Muscle layer of duodenum (tissue), 2 donors: ENCODE data around the gene FOCAD.
"Not testable (repeated sequence)": the region's sequence is repeated elsewhere in the genome, so short reads cannot be mapped to it uniquely, and the experiment has no call there.

Experiments
- H3K27ac ChIP-seq: one replicate; pipeline ENCODE4 v1.7.0; 2013; ENCODE audit warnings: mild to moderate bottlenecking, low read length
- H3K27me3 ChIP-seq: one replicate; pipeline ENCODE4 v1.7.0; 2013; ENCODE audit warnings: low read depth, mild to moderate bottlenecking, control low read depth, low read length
- H3K36me3 ChIP-seq, 2 donors: one replicate each; pipeline ENCODE4 v1.7.0; 2013; ENCODE audit warnings: low read length in 2 of 2, control low read depth in 1 of 2, mild to moderate bottlenecking in 1 of 2; ENCODE audit not compliant: insufficient read depth in 2 of 2, control insufficient read depth in 1 of 2
- H3K4me1 ChIP-seq, 2 donors: one replicate each; pipeline ENCODE4 v1.7.0; 2013; ENCODE audit warnings: low read length in 2 of 2, mild to moderate bottlenecking in 2 of 2, control low read depth in 1 of 2, moderate library complexity in 1 of 2; ENCODE audit not compliant: insufficient read depth in 2 of 2, control insufficient read depth in 1 of 2
- H3K4me3 ChIP-seq, 2 donors: one replicate each; pipeline ENCODE4 v1.7.0; 2013; ENCODE audit warnings: low read length in 2 of 2, low read depth in 1 of 2, mild to moderate bottlenecking in 1 of 2
- H3K9me3 ChIP-seq, 2 donors: one replicate each; pipeline ENCODE4 v1.7.0; 2013; ENCODE audit warnings: low read length in 2 of 2, control low read depth in 1 of 2, mild to moderate bottlenecking in 1 of 2; ENCODE audit not compliant: control insufficient read depth in 1 of 2
- donor health status: healthy.

FOCAD gene

GRCh38 chr9:20658246-20658667, 25.8 kb upstream of the FOCAD start:
- not testable (repeated sequence) for H3K27ac ChIP-seq, H3K9me3 ChIP-seq, H3K27me3 ChIP-seq, H3K36me3 ChIP-seq
- Histone ChIP-seq H3K4me1 (peaks cover 0 to 17% of the 10 kb centered on the region in 2 donors), H3K4me3 (peak overlapping the region; percentile 66 to 69)

- no peaks in the 10 kb centered on the region for H3K27me3 ChIP-seq
- peaks cover 0 to 4% of the 10 kb centered on the region in 2 donors for H3K9me3 ChIP-seq
- no peaks in the 10 kb centered on the region for H3K36me3 ChIP-seq
- no peak overlapping the region for H3K27ac ChIP-seq
- H3K4me3 ChIP-seq = peak overlapping the region; percentile 66 to 69
- peaks cover 0 to 17% of the 10 kb centered on the region in 2 donors for H3K4me1 ChIP-seq
Measured at GRCh38 chr9:20658677-20659473, 25.2 kb upstream of the FOCAD start.

- Histone ChIP-seq H3K9me3 (peaks cover 0 to 4% of the 10 kb centered on the region in 2 donors), H3K27ac (no peak overlapping the region), H3K27me3 (no peaks in the 10 kb centered on the region), H3K4me3 (peak overlapping the region; percentile 23 to 66), H3K36me3 (no peaks in the 10 kb centered on the region), H3K4me1 (peaks cover 0 to 17% of the 10 kb centered on the region in 2 donors)
Measured at GRCh38 chr9:20659474-20659967, 24.5 kb upstream of the FOCAD start.

GRCh38 chr9:20662156-20662555, 21.9 kb upstream of the FOCAD start:
- H3K9me3 ChIP-seq = no peaks in the 10 kb centered on the region
- H3K4me1 ChIP-seq = peaks cover 0 to 17% of the 10 kb centered on the region in 2 donors
- no peaks in the 10 kb centered on the region for H3K27me3 ChIP-seq
- H3K36me3 ChIP-seq = no peaks in the 10 kb centered on the region
- H3K4me3 ChIP-seq = no peak overlapping the region
- H3K27ac ChIP-seq = no peak overlapping the region

GRCh38 chr9:20663133-20663532, 20.9 kb upstream of the FOCAD start:
- H3K4me1 ChIP-seq = peaks cover 0 to 17% of the 10 kb centered on the region in 2 donors

GRCh38 chr9:20664501-20664900, 19.6 kb upstream of the FOCAD start:
- no peaks in the 10 kb centered on the region for H3K36me3 ChIP-seq
- H3K4me1 ChIP-seq = peaks cover 0 to 8% of the 10 kb centered on the region in 2 donors
- no peaks in the 10 kb centered on the region for H3K9me3 ChIP-seq
- H3K4me3 ChIP-seq = no peak overlapping the region
- no peaks in the 10 kb centered on the region for H3K27me3 ChIP-seq
- no peak overlapping the region for H3K27ac ChIP-seq

More at GRCh38 chr9:20663133-20663532, 20.9 kb upstream of the FOCAD start:
- no peaks in the 10 kb centered on the region for H3K36me3 ChIP-seq
- H3K27me3 ChIP-seq = no peaks in the 10 kb centered on the region
- H3K4me3 ChIP-seq = no peak overlapping the region
- H3K27ac ChIP-seq = no peak overlapping the region
- H3K9me3 ChIP-seq = no peaks in the 10 kb centered on the region

- no peaks in the 10 kb centered on the region for H3K9me3 ChIP-seq
- no peak overlapping the region for H3K27ac ChIP-seq
- no peaks in the 10 kb centered on the region for H3K36me3 ChIP-seq
- no peaks in the 10 kb centered on the region for H3K27me3 ChIP-seq
- H3K4me3 ChIP-seq = no peak overlapping the region
- no peaks in the 10 kb centered on the region for H3K4me1 ChIP-seq
Measured at GRCh38 chr9:20670395-20670794, 13.7 kb upstream of the FOCAD start.

- no peak overlapping the region for H3K27ac ChIP-seq
- no peak overlapping the region for H3K4me3 ChIP-seq
- no peaks in the 10 kb centered on the region for H3K9me3 ChIP-seq
- no peaks in the 10 kb centered on the region for H3K36me3 ChIP-seq
- H3K4me1 ChIP-seq = no peaks in the 10 kb centered on the region
- H3K27me3 ChIP-seq = no peaks in the 10 kb centered on the region
Measured at GRCh38 chr9:20671635-20672034, 12.4 kb upstream of the FOCAD start.

- not testable (repeated sequence) for H3K36me3 ChIP-seq, H3K9me3 ChIP-seq, H3K4me3 ChIP-seq, H3K4me1 ChIP-seq, H3K27me3 ChIP-seq, H3K27ac ChIP-seq
Measured at GRCh38 chr9:20673537-20673936, 10.5 kb upstream of the FOCAD start.

GRCh38 chr9:20681467-20681866, 2.6 kb upstream of the FOCAD start:
- H3K9me3 ChIP-seq = no peaks in the 10 kb centered on the region
- no peaks in the 10 kb centered on the region for H3K27me3 ChIP-seq
- no peak overlapping the region for H3K27ac ChIP-seq
- no peak overlapping the region for H3K4me3 ChIP-seq
- H3K36me3 ChIP-seq = no peaks in the 10 kb centered on the region
- peaks cover 5 to 12% of the 10 kb centered on the region in 2 donors for H3K4me1 ChIP-seq

- Histone ChIP-seq H3K27ac (peak overlapping the region; percentile 88), H3K9me3 (no peaks in the 10 kb centered on the region), H3K4me1 (peaks cover 5 to 12% of the 10 kb centered on the region in 2 donors)
Measured at GRCh38 chr9:20683351-20684034, 566 bp upstream of the FOCAD start.

More at GRCh38 chr9:20683351-20684034, 566 bp upstream of the FOCAD start:
- H3K27me3 ChIP-seq = no peaks in the 10 kb centered on the region
- H3K4me3 ChIP-seq = peak overlapping the region; percentile 89 to 98
- H3K36me3 ChIP-seq = no peaks in the 10 kb centered on the region
